ENCODE data around the gene DERL2.
A peak's percentile ranks its signal among the peaks of the same experiment; 100 is the strongest.

DERL2 gene

GRCh38 chr17:5488752-5489151 lies 2.8 kb upstream of the DERL2 start:
- Histone ChIP-seq H3K9me2 (ENCODE audit: low read depth, low read length) (no peaks in the 10 kb centered on the region), H3F3A (ENCODE audit: insufficient read depth, low read length) (no peaks in the 10 kb centered on the region), H3K9ac (ENCODE audit: low read length) (no peak overlapping the region), H3K9me3 (ENCODE audit: low read length) (peaks cover 5% of the 10 kb centered on the region), H3K27ac (ENCODE audit: low read depth, low read length, poor library complexity, severe bottlenecking) (no peak overlapping the region), H3K4me3 (ENCODE audit: low read depth, low read length, poor library complexity, severe bottlenecking) (no peak overlapping the region), H2AFZ (ENCODE audit: low read length) (no peak overlapping the region), H4K20me1 (ENCODE audit: insufficient read depth, low read length) (no peaks in the 10 kb centered on the region), H3K36me3 (ENCODE audit: insufficient read depth, low read length) (peaks cover 53% of the 10 kb centered on the region), H3K27me3 (ENCODE audit: insufficient read depth, low read length) (no peaks in the 10 kb centered on the region), H3K4me1 (ENCODE audit: insufficient read depth, low read length, severe bottlenecking) (peaks cover 22% of the 10 kb centered on the region), H3K4me2 (ENCODE audit: low read length) (no peak overlapping the region), H3K79me2 (ENCODE audit: insufficient read depth, low read length) (peaks cover 17% of the 10 kb centered on the region)
- TF ChIP-seq EZH2 (IDR thresholded peaks at IDR 0.05; ENCODE audit: borderline replicate concordance, low read length) (no peak), CTCF (IDR thresholded peaks at IDR 0.05; ENCODE audit: low read length) (no peak)

- Histone ChIP-seq H3K4me3 (ENCODE audit: low read depth, low read length, poor library complexity, severe bottlenecking) (peak within 1 kb of the TSS; percentile 91), H3K4me2 (ENCODE audit: low read length) (peak within 1 kb of the TSS; percentile 85), H3K27ac (ENCODE audit: low read depth, low read length, poor library complexity, severe bottlenecking) (peak within 1 kb of the TSS; percentile 93), H4K20me1 (ENCODE audit: insufficient read depth, low read length) (no peaks in the 10 kb centered on the region), H2AFZ (ENCODE audit: low read length) (no peak within 1 kb of the TSS), H3K36me3 (ENCODE audit: insufficient read depth, low read length) (peaks cover 72% of the 10 kb centered on the region), H3K9ac (ENCODE audit: low read length) (peak within 1 kb of the TSS; percentile 86), H3F3A (ENCODE audit: insufficient read depth, low read length) (no peaks in the 10 kb centered on the region), H3K4me1 (ENCODE audit: insufficient read depth, low read length, severe bottlenecking) (peaks cover 22% of the 10 kb centered on the region), H3K9me2 (ENCODE audit: low read depth, low read length) (no peaks in the 10 kb centered on the region), H3K27me3 (ENCODE audit: insufficient read depth, low read length) (no peaks in the 10 kb centered on the region), H3K9me3 (ENCODE audit: low read length) (no peaks in the 10 kb centered on the region), H3K79me2 (ENCODE audit: insufficient read depth, low read length) (peaks cover 21% of the 10 kb centered on the region)
- no peak for TF ChIP-seq CTCF (IDR thresholded peaks at IDR 0.05; ENCODE audit: low read length)
- TF ChIP-seq EZH2 (IDR thresholded peaks at IDR 0.05; ENCODE audit: borderline replicate concordance, low read length) = no peak
These were observed 487 bp upstream of the DERL2 start, which contains the start of gene MIS12 for GRCh38 chr17:5486206-5487124. Gene MIS12 (plus strand): TSS chr17:5486566. CDS start chr17:5488863, 2,297 bp downstream.

- no peaks in the 10 kb centered on the region for H3K9me3 ChIP-seq (ENCODE audit: low read length)
- H3K4me2 ChIP-seq (ENCODE audit: low read length) = no peak overlapping the region
- peaks cover 16% of the 10 kb centered on the region for H3K79me2 ChIP-seq (ENCODE audit: insufficient read depth, low read length)
- H3K9me2 ChIP-seq (ENCODE audit: low read depth, low read length) = no peaks in the 10 kb centered on the region
- H3K36me3 ChIP-seq (ENCODE audit: insufficient read depth, low read length) = peaks cover 85% of the 10 kb centered on the region
- H3K4me3 ChIP-seq (ENCODE audit: low read depth, low read length, poor library complexity, severe bottlenecking) = no peak overlapping the region
- no peaks in the 10 kb centered on the region for H4K20me1 ChIP-seq (ENCODE audit: insufficient read depth, low read length)
- no peak overlapping the region for H3K9ac ChIP-seq (ENCODE audit: low read length)
- H3K27ac ChIP-seq (ENCODE audit: low read depth, low read length, poor library complexity, severe bottlenecking) = no peak overlapping the region
- H2AFZ ChIP-seq (ENCODE audit: low read length) = no peak overlapping the region
- no peak for TF ChIP-seq EZH2 (IDR thresholded peaks at IDR 0.05; ENCODE audit: borderline replicate concordance, low read length)
- TF ChIP-seq CTCF (IDR thresholded peaks at IDR 0.05; ENCODE audit: low read length) = no peak
- no peaks in the 10 kb centered on the region for H3F3A ChIP-seq (ENCODE audit: insufficient read depth, low read length)
- H3K27me3 ChIP-seq (ENCODE audit: insufficient read depth, low read length) = no peaks in the 10 kb centered on the region
- peaks cover 12% of the 10 kb centered on the region for H3K4me1 ChIP-seq (ENCODE audit: insufficient read depth, low read length, severe bottlenecking)
These were observed 4.5 kb downstream of the DERL2 start for GRCh38 chr17:5481451-5481850.

Measured in OCI-LY1 (cell line).